HUDEP-2 (cell line): ENCODE results near the gene SEMA6A.

Experiments used
- DNase-seq, 76 experiments: peaks; one replicate each; lab custom pipeline; 2025; ENCODE audit not compliant: unreplicated experiment in 76 of 76; lab: John Stamatoyannopoulos, UW

Gene SEMA6A

DNA sequence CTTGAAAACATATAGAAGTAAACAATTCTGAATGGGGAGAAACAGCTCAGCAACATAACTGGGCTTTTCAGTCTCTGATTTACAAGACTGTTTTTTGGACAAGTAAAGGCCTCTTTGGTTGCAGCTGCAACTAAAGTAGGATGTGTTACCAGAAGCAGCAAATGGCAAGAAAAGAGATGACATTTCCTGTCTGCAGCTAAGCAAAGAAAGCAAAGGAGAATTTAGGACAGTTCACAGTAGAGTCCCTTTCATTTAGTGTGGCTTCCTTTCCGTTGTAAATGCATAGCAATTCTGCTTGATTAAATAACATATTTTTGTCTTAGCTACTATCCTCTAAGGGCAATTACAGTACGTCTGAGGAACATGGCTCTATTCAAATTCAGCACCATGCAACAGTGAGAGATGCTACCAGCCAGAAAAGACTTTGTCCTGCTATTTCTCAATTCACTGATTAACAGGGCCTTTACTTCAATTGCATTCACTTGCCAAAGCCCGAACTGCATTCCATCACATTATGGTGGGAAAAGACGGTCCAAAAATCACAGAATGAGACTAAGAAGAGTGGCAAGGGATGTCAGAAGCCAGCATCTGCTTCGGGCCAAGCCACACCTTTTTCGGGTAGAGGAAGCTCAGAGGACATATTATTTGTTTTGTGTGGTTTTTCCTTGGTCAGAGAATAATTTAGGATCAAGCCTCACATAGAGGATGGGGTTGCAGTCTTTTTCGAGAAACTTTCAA, 107.7 kb downstream of the SEMA6A start:
- DNase-seq, result no peak

DNA sequence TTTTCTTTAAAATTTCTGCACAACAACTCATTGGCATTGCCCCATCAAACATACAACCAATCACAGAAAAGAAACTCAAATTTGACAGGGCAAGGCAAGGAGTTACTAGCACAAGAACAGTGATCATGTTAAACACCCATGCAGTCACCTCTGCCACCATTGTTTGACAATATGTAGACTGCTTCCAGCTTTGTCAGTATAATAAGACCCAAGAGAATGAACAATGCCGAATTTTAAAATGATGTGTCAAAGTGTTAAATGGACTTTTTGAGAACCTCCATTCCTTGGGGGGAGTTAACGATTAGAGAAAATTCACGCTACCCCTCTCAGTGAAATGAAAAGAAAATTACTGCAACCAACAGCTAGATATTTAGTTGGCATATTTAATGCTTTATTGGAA, 109.2 kb downstream of the SEMA6A start:
- DNase-seq, result no peak

DNA sequence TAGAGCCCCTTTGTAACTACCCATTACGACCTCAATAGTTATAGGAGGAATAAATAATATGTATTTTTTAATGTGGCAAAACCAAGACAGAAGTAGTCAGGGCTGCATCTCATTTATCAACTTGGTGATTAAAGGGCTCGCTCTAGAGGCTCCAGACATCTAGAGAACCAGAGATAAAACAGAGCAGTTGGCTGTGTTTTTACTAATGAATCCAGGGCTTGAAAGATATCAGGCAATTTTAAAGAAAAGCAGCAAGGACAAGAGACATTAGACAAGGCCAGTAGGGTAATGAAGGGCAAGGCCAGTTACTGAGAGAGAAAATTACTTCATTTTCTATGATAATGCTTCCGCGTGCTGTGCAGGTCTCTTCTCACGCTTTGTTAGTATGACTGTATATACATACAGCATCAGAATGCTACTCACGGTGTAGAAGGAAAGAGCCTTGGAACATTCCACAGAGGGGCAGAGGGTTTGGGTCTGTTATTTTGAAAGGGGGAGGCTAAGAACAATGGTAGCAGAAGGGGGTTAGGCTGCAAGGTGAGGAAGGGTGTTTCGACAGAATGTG, 110.4 kb downstream of the SEMA6A start:
- DNase-seq, result no peak

DNA sequence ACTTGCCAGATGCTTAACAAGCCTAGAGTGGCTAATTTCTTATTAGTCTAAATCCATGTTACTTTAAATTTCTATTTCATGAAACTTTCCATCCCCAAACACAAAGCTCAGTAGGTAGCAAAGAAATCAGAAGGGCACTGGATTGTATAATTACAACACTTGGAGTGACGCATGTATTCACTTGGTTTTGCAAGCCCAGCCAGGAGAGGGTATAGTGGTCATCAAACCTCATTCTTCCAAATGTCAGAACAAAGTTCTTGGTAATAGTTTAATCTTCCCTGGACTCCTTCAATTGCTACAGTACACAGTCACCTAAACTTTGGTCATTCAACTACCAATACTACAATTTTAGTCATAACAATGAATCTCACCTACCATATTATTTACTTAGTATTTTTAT, 112.1 kb downstream of the SEMA6A start:
- no peak for DNase-seq

DNA sequence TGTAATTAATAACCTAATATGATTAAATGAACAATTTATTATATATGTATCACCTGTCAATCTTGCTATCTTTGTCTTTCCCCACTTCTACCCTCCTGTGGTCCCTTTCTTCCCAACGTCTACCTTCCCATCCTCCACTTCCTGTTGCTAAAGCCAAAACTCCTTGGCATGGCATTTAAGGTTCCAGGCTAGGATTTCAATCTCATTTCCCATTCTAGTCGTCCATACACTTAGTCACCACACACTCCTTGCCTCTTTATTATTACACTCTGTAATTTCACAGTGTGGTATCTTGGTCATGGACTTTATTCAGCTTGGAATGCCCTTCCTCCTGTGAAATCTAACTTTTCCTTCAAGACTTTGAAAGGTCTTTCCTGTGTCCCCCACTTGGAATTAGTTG, 115.3 kb downstream of the SEMA6A start:
- DNase-seq, result no peak

DNA sequence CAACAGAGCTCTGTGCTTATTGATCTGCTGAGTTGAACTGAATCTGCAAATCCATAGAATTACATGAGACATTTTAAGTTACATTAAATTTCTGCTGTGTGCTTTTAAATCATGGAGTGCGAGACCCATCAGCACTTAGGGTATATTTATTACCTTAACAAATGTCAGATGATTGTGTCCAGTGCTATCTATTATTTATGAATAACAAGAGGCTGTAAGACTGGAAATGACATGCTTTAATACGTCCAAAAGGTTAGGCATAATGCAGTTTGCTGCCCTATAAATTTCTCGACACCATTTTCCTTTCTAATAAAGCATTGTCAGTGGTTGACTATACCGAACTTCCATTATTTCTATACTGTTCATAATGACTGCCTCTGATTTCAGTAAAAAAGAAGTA, 117.6 kb downstream of the SEMA6A start:
- no peak for DNase-seq

DNA sequence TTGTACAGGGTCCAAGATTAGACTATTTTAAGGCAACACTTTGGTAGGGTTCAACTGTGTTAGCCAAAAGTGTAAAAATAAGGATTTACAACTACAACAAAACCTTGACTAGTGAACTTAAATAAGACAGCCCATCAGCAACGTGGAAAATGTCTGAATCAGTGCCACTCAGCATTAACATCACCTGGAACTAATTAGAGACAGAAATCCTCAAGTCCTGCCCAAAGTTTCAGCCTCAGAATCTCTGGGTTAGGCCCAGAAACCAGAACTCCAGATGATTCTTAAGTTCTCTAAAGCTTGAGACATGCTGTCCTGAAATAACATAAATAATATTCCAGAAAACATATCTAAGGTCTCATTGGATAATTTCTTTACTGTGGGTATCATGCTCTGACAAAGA, 118.6 kb downstream of the SEMA6A start:
- no peak for DNase-seq

DNA sequence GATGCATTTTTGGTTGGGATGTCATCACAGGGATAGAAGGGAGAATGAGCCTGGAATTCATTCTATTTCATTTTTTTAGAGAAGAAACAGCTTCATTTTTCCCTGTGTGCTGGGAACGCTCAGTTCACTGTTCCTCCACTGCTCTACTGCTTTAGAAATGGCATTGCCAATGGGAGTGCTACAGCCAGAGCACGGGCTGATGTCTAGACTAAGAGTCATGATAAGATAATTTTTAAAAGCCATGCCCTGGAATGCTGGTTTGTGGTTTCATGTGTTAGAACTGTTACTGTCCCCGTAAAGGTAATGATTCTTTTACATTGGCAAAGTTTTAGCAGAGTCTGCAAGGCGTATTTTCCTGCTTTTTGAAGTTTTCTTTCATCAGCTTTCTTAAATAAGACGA, 119.6 kb downstream of the SEMA6A start:
- DNase-seq, result no peak

DNA sequence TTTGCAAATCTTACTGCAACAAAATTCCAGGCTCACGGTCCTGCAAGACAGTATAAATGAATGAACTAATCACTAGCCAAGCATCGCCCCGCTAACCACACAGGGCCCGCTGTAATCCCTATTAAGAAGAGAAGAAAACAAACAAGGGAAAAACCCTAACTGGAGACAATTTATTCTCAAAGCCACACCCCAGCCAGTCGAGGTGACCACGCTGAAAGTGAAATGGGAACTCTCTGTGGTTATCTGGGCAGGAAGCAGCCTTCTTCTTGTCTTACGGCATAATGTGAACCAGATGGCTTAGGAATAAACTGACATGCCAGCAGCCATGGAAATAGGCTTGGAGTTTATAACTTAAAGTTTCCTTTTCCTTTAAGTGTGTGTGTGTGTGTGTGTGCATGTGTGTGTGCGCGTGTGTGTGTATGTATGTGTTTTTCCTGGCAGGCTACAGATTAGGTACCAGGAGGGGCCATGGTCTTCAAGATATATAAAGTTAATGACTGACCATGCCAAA, 120.2 kb downstream of the SEMA6A start:
- DNase-seq, result no peak

DNA sequence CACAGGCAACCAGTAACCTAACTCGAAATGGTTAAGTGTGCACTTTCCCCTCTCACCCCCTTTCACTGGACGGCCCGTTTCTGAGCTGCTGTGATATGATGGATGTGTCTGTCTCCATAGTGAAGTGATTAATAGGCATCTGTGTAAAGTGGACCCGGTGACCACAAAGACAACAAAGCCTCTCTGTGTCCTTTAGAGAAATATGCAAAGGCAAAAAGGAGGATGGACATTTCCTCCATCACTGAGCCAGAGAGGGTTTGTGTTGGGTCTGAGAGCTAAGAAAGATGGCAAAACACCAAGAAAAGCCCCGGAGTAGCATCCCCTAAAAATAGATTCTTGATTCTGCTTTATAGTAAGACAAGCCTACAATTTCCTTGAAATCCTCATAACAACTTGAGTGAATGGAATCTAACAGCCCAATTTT, 120.6 kb downstream of the SEMA6A start:
- no peak for DNase-seq

DNA sequence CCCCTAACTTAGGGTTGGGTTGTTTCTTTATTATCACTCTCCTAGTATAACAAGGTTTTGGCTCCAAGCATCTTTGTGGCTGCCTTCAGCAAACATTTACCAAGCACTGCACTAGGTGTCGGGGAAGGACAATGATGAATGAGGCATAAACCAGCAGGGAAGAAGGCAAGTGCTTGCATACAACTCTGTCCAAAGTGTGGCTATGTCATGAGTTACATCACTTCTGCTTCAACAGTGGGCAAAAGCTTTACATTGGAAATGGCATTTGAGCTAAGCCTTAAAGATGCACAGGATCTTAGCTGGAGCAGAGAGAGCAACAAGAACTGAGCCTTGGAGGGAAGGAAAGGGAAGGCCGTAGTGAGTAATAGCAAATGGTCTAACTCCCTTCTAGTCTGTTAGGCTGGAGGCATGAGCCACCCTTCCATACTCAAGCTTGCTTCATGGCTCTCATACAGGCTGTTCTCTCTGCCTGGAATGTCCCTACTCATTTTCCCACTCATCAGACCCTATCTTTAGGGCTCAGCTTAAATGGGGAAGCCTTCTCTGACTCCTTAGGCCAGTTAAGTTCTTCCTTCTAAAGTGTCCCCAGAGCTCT, 121.8 kb downstream of the SEMA6A start:
- no peak for DNase-seq

DNA sequence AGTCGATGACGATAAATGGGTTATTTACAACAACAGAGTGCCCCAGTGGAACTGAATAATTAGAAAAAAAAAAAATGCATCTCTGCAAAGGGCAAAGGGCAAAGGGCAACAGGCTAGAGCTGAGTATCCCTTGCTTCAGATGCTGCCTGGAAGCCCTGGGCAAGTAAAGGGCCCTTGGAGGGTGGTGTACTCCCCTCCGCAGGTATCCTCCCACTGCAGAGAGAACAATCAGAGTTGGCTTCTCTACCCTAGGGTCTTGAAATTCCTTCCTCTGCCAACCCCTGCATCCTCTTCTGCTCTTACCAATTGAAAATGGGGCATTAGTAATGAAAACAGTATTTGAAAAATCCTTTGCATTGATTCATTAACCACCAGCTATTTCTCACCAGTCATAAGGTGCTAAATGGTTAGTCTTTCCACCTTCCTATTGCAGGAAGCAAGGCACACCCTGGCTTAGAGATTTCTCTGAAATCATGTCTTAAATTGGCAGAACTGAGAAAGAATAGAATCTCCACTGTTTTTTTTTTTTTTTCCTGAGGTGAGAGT, 122.6 kb downstream of the SEMA6A start:
- DNase-seq, result no peak

DNA sequence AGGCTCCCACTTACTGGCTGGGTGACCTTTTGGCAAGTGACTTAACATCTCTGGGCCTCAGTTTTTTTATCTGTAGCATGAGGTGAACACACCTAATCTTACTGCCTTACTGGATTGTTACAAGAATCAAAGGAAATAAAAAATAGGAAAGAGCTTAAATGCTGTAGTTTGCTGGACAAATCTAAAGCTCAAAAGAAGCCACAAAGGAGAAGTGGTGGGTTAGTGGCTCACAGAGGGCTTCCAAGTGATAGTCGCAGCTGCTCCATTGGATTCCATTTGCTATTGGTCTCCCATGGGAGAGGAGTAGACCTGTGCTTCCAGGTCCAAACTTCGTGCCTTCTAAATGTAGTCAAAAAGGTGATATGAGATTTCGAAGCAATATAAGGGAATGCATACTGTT, 123.6 kb downstream of the SEMA6A start:
- DNase-seq, result no peak

DNA sequence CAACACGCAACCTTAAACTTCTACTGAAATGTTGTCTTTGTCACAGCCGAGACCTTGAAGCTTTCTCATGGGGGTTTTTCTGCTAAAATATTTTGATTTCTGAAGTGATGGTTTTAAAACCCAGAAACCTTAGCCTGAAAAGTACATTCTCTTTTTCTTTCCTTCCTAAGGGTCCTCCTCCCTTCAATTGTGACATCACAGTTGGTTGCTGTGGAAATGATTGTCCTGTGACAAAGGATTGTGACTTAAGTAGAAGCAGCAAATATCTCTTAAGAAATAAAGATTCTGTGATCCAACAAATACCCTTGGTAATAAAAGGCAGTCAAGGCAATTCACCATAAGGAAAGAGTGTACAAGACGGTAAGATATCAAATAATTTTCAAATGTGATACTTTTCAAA, 125.2 kb downstream of the SEMA6A start:
- no peak for DNase-seq

DNA sequence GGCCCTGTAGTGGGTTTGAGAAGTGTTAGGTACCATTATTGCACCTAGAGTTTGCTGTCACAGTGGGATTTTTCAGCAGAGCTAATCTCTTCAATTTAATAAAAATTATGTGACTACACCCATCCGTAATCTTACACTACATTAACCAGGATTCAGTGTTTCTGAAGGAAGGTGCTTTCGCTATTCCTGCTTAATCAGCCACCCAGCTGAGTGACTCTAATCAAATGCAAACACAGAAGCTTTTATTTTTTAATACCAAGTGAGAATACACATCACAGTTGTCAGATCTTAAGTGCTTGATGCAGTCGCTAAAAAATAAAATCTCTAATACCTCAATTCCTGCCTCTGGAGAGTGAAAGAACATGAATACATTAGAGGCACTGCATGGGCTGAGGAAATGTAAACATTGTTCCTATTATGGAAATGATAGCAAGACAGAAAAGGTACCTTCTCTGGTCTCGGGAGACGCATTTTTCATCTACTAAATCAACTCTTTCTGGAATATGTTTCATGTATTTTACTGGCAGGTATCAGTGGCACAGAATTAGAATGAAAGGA, 125.7 kb downstream of the SEMA6A start:
- DNase-seq, result no peak

DNA sequence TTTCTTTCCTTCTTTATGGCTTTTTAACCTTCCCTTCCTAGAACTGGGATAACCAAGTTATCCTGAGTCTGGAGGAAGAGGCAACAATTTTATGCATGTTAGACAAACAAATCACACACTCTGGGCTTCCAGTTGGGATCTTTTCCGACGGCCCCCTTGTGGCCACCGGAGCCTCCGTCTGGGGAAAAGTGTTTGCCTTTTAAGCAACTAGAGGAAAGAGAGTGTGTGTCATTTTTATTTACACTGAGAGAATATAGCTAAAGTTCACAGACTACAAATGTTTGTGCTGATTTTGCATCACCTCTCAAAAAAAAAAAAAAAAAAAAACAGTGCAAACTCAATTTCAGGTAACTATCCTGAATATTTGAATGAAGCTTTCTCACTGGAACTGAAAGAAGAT, 126.2 kb downstream of the SEMA6A start:
- no peak for DNase-seq

DNA sequence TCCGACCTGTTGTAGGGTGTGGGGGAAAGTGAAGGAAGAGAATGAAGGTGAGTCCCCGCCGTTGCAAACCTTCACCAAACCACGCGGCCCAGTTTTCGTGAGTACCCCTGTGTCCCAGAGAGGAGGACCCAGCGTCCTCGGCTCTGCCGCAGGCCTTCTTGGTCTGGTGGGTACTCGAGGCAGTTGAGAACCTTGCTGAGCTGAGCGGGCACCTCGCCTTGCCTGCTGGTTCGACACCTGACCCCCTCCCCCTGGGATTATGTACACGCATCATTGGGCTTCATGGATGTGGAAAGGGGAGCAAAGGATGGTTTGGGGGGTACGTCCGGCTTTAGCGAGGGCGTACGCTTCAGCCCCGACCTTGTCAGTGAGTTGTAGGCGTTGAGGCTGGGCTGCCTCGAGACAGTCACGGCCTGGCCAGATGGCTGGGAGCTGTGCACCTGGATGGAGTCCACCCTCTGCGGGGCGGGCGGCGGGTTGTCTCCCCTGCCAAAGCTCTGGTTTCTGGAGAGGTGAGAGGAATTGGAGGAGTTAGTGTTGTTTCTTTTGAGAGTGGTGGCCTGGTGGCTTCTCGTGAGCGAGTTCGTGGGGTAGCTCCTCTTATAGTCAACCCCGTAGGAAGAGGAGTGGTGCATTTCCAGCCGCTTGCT, 128.1 kb downstream of the SEMA6A start:
- DNase-seq, result no peak

DNA sequence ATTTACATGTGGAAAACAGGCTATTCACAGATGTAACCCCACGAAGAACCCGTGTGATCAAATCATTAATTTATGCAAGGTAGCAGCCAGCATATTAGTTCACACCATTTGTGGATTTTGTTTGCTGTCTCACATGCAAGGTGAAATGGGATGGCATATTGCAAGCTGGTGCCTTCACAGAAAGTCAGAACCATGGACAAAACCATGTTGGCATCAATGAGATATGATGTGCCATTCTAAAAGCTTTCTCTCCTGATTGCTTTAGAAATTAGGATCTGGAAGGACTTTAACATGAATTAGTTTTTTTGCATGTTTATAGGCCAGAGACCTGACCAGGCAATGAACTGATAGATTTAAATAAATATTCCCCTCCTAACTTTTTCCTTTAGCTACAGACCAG, 129.3 kb downstream of the SEMA6A start:
- no peak for DNase-seq

DNA sequence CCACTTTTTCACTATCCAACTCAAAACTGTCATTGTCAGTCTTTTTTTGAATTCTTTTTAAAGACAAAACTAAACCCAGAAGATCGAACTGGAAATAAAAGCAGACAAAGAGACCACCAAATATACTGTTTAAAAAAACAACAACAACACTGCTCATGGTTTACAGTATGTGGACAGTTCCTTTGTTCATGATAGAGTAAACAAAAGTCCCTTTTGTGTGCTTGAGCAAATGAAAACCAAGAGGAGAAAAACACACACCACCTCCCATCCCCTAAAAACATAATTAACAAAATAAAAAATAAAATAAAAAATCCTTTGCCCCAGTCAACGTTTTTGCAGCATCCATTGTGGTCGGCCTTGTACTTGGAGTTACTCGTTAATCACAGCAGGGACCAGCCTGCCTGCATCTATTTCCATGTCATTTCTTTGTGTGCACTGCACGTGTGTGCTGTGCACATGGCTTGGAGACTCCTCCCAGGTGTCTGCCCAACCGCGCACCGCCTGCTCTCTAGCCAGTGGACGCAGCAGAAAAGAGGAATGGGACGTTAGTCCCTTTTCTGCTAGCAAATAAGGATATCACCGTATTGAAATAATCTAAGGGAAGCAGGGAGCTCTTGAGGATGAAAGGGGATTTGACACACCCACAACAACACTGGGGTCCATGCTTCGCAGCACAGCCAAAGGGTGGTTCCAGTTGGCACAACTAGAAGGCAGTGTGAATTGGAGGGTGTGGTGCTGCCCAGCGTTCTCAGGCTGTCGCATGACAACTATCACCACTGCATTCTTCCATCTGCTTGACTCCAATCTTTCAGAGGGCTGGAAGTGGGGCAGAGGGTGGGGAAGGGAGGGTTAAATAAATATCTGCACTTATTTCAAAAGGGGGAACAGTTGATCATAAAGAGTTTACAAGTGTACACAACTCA, 130.0 kb downstream of the SEMA6A start:
- DNase-seq, result peak in 4 of 76 experiments; percentile 4 to 11 (median 6)

DNA sequence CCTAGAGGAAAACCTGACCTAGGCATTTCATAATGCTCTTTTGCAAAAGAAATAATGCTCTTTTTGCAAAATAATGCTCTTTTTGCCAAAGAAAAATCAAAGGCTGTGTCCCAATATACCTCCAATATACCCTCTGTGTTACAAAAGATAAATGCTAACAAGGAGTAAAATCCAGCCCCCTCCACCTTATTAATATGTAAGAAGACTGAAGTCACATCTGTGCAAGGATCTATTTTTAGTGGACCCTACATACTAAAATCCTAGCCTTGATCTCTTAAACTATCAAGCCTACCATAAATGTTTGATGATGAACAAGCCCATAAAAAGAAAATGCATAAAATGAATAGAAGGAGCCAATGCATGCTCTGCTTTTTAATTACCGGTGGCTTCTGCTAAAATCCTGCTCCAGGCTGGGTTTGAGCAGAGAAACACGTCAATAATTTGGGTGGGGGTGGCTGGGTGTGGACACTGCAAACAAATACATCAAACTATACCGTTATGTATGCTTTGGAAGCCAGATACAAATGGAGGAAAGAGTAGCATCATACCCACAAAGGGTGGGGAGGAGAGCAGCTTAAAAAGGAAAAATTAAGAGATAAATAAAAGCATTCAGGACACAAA, 131.6 kb downstream of the SEMA6A start:
- DNase-seq, result no peak
